Prostate gland (tissue), 2 donors: ENCODE results near the gene INSIG2.

Experiments
- POLR2A ChIP-seq: fragments of 450-650 bp; IDR thresholded peaks from one replicate; pipeline ENCODE4 v1.6.1; 2016; ENCODE audit warnings: antibody characterized with exemption, mild to moderate bottlenecking
- POLR2AphosphoS5 ChIP-seq: sonication (generic); formaldehyde crosslinking; IDR thresholded peaks from one replicate; pipeline ENCODE4 v1.6.1; 2017; ENCODE audit warnings: antibody characterized with exemption
- TF ChIP-seq, protein P1 (sequence below), 4 experiments: fragments of 200-600 bp in 2 of 4; fragments of 450-650 bp in 2 of 4; sonication (generic) in 2 of 4; IDR thresholded peaks; 1 replicate in 3 of 4; 2 replicates in 1 of 4; pipeline ENCODE4 v1.5.1; 2016 to 2019; ENCODE audit warnings: antibody characterized with exemption in 4 of 4, mild to moderate bottlenecking in 2 of 4, moderate library complexity in 2 of 4

DNA sequence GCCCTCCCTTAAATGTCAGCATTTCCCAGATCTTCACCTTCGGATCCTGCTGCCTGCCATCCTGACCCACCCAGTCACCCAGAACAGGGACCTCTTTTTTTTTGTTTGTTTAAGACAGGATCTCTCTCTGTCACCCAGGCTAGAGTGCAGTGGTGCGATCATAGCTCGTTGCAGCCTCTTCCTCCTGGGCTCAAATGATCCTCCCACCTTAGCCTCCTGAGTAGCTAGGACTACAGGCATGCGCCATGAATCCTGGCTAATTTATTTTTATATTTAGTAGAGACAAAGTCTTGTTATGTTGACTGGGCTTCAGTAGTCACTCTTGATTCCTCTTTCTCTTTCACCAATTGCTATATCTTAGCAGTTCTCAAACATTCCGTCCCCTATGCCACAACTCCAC lies 39.0 kb downstream of the INSIG2 start:
- TF ChIP-seq POLR2A (no peak), POLR2AphosphoS5 (no peak)
- TF ChIP-seq, protein P1, sequence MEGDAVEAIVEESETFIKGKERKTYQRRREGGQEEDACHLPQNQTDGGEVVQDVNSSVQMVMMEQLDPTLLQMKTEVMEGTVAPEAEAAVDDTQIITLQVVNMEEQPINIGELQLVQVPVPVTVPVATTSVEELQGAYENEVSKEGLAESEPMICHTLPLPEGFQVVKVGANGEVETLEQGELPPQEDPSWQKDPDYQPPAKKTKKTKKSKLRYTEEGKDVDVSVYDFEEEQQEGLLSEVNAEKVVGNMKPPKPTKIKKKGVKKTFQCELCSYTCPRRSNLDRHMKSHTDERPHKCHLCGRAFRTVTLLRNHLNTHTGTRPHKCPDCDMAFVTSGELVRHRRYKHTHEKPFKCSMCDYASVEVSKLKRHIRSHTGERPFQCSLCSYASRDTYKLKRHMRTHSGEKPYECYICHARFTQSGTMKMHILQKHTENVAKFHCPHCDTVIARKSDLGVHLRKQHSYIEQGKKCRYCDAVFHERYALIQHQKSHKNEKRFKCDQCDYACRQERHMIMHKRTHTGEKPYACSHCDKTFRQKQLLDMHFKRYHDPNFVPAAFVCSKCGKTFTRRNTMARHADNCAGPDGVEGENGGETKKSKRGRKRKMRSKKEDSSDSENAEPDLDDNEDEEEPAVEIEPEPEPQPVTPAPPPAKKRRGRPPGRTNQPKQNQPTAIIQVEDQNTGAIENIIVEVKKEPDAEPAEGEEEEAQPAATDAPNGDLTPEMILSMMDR (IDR thresholded peaks at IDR 0.05) = no peak
